Upper lobe of left lung (tissue), 6 donors: Measurements from ENCODE around the gene KCNK3. TPM values are rescaled to one million over a fixed set of nuclear protein-coding genes. Genes with fewer than 3 reads are reported as not detected.

Source experiments
- ATAC-seq, 2 donors: fragments of 200-7000 bp; cut with Tn5 transposase; one replicate each; pipeline ENCODE4 v1.9.1; 2022; ENCODE audit warnings: mild to moderate bottlenecking in 2 of 2, moderate library complexity in 2 of 2; ENCODE audit not compliant: low FRiP score in 2 of 2
- DNase-seq, 2 donors: peaks; one replicate each; pipeline ENCODE4 v3.0.0-alpha.2; 2019 to 2020
- H3K27ac ChIP-seq, 4 donors: fragments of 200-600 bp; sonication (generic); one replicate each; pipeline ENCODE4 v1.5.1; 2016 to 2019
- H3K27me3 ChIP-seq, 4 donors: fragments of 200-600 bp; sonication (generic); one replicate each; pipeline ENCODE4 v1.5.1; 2017 to 2019
- H3K36me3 ChIP-seq, 4 donors: fragments of 200-600 bp; sonication (generic); one replicate each; pipeline ENCODE4 v1.5.1; 2016 to 2019
- H3K4me1 ChIP-seq, 4 donors: fragments of 200-600 bp; sonication (generic); one replicate each; pipeline ENCODE4 v1.5.1; 2018 to 2019
- H3K4me3 ChIP-seq, 4 donors: fragments of 200-600 bp; sonication (generic); one replicate each; pipeline ENCODE4 v1.5.1; 2017 to 2019; ENCODE audit warnings: mild to moderate bottlenecking in 2 of 4, moderate library complexity in 1 of 4
- H3K9me3 ChIP-seq, 4 donors: fragments of 200-600 bp; sonication (generic); one replicate each; pipeline ENCODE4 v1.5.1; 2018 to 2019
- EP300 ChIP-seq, 4 donors: sonication (generic); formaldehyde crosslinking; IDR thresholded peaks; one replicate each; pipeline ENCODE4 v1.5.1; 2017; ENCODE audit warnings: antibody characterized with exemption in 4 of 4, control low read depth in 2 of 4
- POLR2A ChIP-seq, 4 donors: fragments of 450-650 bp; IDR thresholded peaks; one replicate each; pipeline ENCODE4 v1.5.1; 2016 to 2017; ENCODE audit warnings: antibody characterized with exemption in 4 of 4, mild to moderate bottlenecking in 2 of 4
- POLR2AphosphoS5 ChIP-seq, 2 donors: sonication (generic); formaldehyde crosslinking; IDR thresholded peaks; one replicate each; pipeline ENCODE4 v1.5.1; 2017; ENCODE audit warnings: antibody characterized with exemption in 2 of 2
- WGBS, 2 donors: methylation state at CpG; one replicate each; pipeline ENCODE4 v1.1.5; 2017 to 2018; 5-methylcytosine and 5-hydroxymethylcytosine counted together
- total RNA-seq, 6 donors: library from RNA; depleted of rRNA in 4 of 6; stranded (reverse); fragments of >200 nt in 4 of 6; gene quantifications; one replicate each; pipeline versions ENCODE4 v1.1.0 to v1.2.1, GENCODE V29; 2016 to 2021
- TF ChIP-seq, protein P1 (sequence below), 6 experiments: fragments of 450-650 bp in 4 of 6; fragments of 200-600 bp in 2 of 6; sonication (generic) in 2 of 6; IDR thresholded peaks; one replicate each; pipeline ENCODE4 v1.5.1; 2016 to 2019; ENCODE audit warnings: antibody characterized with exemption in 6 of 6
- donor health status: DM: no; HTN: no; CAD: no; lungs with moderate emphysema.
- donor health status: DM: no; HTN: yes; CAD: no; lungs with severe emphysema.

The KCNK3 gene
- total RNA-seq, 6 donors from 2014 or later = 3.0 to 36.1 (median 17.5) TPM

DNA sequence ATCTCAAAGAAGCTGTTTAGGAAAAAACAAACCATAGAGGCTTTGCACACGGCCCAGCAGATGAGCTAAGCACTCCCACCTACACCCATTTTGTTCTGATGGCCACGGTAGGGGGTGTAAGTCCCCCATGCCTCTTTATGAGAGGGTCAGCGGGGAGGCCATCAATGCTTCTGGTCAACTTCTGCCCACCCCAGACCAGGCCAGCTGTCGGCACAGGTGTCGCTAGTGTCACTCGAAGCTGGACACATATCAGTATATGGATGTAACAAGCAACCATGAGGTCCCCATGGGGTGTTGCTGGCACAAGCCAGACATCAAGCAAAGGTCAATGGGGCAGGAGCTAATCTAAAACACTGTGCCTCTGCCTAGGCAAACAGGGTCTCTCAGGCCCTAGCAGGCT, 47.8 kb downstream of the KCNK3 start:
- 90% methylated on average over 6 of the region's 6 CpGs for WGBS, 2 donors
- Histone ChIP-seq H3K9me3 (no peaks in the 10 kb centered on the region), H3K4me3 (no peak overlapping the region), H3K27me3 (no peaks in the 10 kb centered on the region), H3K4me1 (peaks cover 0 to 8% (median 3%) of the 10 kb centered on the region in 4 donors), H3K36me3 (no peaks in the 10 kb centered on the region), H3K27ac (no peak overlapping the region)
- no peak for TF ChIP-seq POLR2A (IDR thresholded peaks at IDR 0.05)
- no peak for TF ChIP-seq POLR2AphosphoS5 (IDR thresholded peaks at IDR 0.05)
- TF ChIP-seq, protein P1, sequence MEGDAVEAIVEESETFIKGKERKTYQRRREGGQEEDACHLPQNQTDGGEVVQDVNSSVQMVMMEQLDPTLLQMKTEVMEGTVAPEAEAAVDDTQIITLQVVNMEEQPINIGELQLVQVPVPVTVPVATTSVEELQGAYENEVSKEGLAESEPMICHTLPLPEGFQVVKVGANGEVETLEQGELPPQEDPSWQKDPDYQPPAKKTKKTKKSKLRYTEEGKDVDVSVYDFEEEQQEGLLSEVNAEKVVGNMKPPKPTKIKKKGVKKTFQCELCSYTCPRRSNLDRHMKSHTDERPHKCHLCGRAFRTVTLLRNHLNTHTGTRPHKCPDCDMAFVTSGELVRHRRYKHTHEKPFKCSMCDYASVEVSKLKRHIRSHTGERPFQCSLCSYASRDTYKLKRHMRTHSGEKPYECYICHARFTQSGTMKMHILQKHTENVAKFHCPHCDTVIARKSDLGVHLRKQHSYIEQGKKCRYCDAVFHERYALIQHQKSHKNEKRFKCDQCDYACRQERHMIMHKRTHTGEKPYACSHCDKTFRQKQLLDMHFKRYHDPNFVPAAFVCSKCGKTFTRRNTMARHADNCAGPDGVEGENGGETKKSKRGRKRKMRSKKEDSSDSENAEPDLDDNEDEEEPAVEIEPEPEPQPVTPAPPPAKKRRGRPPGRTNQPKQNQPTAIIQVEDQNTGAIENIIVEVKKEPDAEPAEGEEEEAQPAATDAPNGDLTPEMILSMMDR (IDR thresholded peaks at IDR 0.05) = no peak
- no peak for TF ChIP-seq EP300 (IDR thresholded peaks at IDR 0.05)
- DNase-seq (no peak), ATAC-seq (no peak)

DNA sequence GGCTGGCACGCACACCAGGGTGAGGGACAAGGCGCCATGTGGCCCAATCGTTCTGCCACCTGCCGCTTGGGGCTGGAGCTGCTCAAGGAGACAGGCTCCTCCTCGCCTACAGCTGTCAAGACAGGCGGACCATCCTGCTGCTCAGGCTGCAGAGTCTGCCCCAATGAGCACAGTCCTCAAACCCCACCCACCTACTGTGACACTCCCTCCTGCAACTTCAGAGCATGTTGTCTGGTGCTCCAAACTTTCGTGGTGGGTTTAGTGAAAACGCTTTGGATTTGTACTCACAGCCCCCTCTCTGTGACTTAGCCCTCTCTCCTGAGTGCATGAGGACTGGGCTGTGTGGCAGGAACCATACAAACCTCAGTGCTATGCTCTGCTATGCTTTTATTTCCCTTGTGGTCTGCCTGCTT, 48.4 kb downstream of the KCNK3 start:
- Histone ChIP-seq H3K4me3 (no peak overlapping the region), H3K27ac (no peak overlapping the region), H3K4me1 (peaks cover 0 to 10% (median 4%) of the 10 kb centered on the region in 4 donors), H3K27me3 (no peaks in the 10 kb centered on the region), H3K36me3 (no peaks in the 10 kb centered on the region), H3K9me3 (no peaks in the 10 kb centered on the region)
- WGBS, 2 donors = 34 to 56% methylated on average over 8 of the region's 8 CpGs
- peak in 1 of 2 donors; percentile 8 for ATAC-seq
- no peak for DNase-seq
- TF ChIP-seq POLR2AphosphoS5 (IDR thresholded peaks at IDR 0.05) (peak in 1 of 2 donors; percentile 27), POLR2A (IDR thresholded peaks at IDR 0.05) (no peak)

DNA sequence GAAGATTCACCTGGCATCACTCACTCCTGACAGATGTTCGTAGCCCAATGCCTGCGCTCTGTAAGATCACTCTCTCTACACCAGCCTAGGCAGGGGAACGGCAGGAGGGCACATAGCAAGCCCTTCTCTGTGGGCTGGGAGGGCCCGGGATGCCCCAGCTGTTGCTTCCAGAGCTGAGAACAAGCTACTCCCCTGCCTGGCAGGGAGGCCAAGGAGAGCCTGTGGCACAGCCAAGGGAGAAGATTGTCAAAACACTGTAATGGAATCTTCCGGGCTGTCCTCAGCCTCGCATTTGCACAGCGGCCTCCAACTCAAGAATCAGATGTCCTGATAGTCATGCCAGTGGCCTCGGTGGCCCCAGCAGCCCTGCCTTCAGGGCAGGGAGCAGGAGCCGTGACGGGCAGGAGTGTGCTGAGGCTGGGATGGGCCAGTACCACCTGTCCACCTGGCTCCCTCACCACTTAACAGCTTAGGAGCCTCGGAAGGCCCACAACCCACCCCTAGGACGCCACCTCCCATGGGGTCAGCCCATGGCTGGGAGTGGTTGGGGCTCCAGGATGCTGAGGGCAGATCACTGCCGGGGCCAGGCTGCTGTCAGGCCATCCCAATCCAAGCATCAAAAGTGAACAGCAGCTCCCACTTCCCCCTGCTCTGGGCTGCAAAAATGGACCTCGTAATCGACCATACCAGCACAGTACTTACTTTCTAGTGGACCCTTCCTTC, 49.7 kb downstream of the KCNK3 start:
- no peak for TF ChIP-seq POLR2A (IDR thresholded peaks at IDR 0.05)
- no peak for TF ChIP-seq EP300 (IDR thresholded peaks at IDR 0.05)
- TF ChIP-seq, protein P1 (IDR thresholded peaks at IDR 0.05) = no peak
- no peak for TF ChIP-seq POLR2AphosphoS5 (IDR thresholded peaks at IDR 0.05)
- H3K4me3 ChIP-seq = no peak overlapping the region
- no peaks in the 10 kb centered on the region for H3K27me3 ChIP-seq
- no peak for ATAC-seq
- WGBS, 2 donors = 90 to 93% methylated on average over 8 to 14 of the region's 15 CpGs
- no peak overlapping the region for H3K27ac ChIP-seq
- DNase-seq = no peak
- H3K36me3 ChIP-seq = no peaks in the 10 kb centered on the region
- H3K4me1 ChIP-seq = peaks cover 0 to 4% (median 2%) of the 10 kb centered on the region in 4 donors
- no peaks in the 10 kb centered on the region for H3K9me3 ChIP-seq

DNA sequence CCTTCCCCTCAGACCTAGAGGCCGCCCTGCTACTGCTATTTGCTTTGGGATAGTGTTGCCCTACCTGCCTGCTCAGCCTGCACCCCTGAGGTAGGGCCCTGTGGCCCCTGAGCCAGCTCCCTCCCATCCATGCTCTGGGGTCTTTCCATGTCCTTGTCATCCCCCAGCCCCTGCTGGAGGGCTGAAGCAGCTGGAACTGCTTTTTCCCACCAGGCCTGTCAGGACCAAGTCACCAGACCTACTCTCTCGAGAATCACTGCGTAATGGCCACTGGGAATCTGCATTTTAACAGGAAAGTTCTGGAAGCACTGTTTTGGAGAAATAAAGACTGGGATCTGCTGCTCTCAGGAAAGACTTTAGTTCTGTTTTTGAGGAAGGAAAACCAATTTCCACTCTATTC, 51.3 kb downstream of the KCNK3 start:
- no peak for DNase-seq

DNA sequence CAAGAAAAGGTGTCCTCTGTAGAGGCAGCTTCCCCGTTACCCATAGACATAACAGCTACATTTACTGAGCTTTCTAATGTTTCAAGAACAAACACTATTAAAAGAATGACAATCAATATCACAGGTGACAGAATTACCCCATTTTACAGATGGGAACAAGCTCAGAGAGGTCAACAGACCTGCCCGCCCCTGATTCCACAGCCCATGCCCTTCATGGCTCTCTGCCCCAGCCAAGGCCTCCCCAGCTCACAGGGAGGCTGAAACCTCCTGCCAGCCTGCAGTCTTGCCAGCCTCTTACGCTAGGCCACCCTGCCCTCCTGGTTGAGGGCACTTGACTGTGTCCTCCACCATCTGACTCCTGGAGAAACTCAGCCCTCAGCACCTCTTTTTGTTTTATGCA, 52.4 kb downstream of the KCNK3 start:
- Histone ChIP-seq H3K27ac (no peak overlapping the region), H3K4me3 (no peak overlapping the region), H3K36me3 (no peaks in the 10 kb centered on the region), H3K9me3 (no peaks in the 10 kb centered on the region), H3K27me3 (no peaks in the 10 kb centered on the region), H3K4me1 (peaks cover 0 to 4% (median 2%) of the 10 kb centered on the region in 4 donors)
- WGBS, 2 donors = 82 to 83% methylated on average over 3 of the region's 3 CpGs
- no peak for DNase-seq
- TF ChIP-seq POLR2A (IDR thresholded peaks at IDR 0.05) (no peak), POLR2AphosphoS5 (IDR thresholded peaks at IDR 0.05) (no peak), EP300 (IDR thresholded peaks at IDR 0.05) (no peak)
- TF ChIP-seq, protein P1 (IDR thresholded peaks at IDR 0.05) = no peak
- ATAC-seq = no peak

More for the DNA sequence above, 51.3 kb downstream of the KCNK3 start:
- Histone ChIP-seq H3K9me3 (no peaks in the 10 kb centered on the region), H3K4me1 (peaks cover 0 to 4% (median 2%) of the 10 kb centered on the region in 4 donors), H3K27me3 (no peaks in the 10 kb centered on the region), H3K36me3 (no peaks in the 10 kb centered on the region), H3K4me3 (no peak overlapping the region), H3K27ac (no peak overlapping the region)
- ATAC-seq = no peak
- 90 to 96% methylated on average over 3 of the region's 3 CpGs for WGBS, 2 donors
- TF ChIP-seq POLR2AphosphoS5 (IDR thresholded peaks at IDR 0.05) (no peak), EP300 (IDR thresholded peaks at IDR 0.05) (no peak), POLR2A (IDR thresholded peaks at IDR 0.05) (no peak)
- TF ChIP-seq, protein P1 (IDR thresholded peaks at IDR 0.05) = no peak
